ENCODE measurements around the gene PRRT1. TPM values are rescaled to one million over a fixed set of nuclear protein-coding genes. Genes with fewer than 3 reads are reported as not detected.

The PRRT1 gene
- 1.6 TPM for total RNA-seq

DNA sequence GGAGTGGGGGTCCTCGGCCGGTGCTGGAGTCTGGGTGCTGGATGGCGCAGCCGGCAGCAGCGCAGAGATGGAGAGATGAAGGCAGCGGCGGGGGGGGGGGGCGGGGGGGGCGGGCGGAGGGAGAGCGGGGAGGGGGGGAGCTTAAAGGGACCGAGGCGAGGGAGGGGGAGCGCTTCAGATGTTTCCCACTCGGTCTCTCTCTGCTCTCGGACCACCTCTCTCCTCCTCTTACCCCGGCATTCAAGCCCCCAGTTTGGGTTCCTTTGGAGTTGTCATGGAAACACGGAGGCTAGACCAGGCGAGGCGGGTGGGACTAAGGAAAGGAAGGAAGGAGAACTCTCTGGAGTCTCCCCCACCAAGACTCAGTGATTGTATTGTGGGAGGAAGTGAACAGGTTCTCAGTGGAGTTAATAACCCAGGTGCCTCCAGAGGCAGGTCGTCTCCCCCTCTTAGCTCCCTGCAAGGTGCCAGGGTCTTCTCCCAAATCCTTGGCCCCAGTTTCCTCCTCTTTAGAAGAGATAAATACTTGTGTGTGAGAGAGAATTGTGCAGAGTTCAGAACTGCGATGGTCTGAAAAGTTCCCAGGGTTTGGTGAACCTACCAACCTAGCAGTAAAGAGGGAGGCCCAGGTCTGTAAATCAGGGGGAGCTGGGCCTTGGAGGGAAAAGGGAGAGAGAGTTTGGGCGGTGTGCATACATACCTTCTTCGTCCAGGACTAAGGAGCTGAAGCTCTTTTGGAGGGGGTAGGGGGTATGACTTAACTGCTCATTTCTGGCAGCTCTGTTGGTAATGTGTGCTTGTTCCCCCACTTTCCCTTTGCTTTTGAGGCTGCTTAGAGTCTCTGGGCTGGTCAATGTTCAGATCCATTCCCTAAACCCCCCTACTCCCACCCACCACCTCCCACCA, at the start of gene PRRT1:
TSS of gene PRRT1 (minus strand) at position 77 of the 906 bp plus-strand sequence. CDS start 112 bp downstream, outside the sequence.

DNA sequence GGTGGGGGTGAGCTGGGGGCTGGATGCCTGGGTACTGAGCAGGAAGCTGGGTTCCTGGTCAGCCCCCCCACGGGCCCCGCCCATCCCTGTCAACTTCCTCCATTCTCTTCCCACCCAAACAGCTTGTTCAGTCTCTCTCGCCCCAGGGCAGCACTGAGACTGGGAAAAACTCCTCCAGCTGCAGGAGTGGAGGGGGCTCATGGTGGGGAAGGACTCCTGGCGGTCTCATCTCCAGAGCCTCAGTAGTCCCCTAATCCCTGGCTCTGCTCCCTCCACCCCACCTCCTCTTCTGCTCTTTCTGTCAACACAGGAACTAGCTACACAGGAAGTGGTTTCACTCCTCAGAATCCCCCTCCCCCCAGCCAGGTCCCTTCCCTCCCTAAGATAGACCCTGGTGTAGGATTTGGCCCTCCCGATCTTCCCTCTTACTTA, 40.9 kb upstream of the PRRT1 start, which contains the start of gene GPSM3:
TSS of gene GPSM3 (minus strand) at position 36 of the 432 bp plus-strand sequence. CDS start 130 bp downstream, outside the sequence.

DNA sequence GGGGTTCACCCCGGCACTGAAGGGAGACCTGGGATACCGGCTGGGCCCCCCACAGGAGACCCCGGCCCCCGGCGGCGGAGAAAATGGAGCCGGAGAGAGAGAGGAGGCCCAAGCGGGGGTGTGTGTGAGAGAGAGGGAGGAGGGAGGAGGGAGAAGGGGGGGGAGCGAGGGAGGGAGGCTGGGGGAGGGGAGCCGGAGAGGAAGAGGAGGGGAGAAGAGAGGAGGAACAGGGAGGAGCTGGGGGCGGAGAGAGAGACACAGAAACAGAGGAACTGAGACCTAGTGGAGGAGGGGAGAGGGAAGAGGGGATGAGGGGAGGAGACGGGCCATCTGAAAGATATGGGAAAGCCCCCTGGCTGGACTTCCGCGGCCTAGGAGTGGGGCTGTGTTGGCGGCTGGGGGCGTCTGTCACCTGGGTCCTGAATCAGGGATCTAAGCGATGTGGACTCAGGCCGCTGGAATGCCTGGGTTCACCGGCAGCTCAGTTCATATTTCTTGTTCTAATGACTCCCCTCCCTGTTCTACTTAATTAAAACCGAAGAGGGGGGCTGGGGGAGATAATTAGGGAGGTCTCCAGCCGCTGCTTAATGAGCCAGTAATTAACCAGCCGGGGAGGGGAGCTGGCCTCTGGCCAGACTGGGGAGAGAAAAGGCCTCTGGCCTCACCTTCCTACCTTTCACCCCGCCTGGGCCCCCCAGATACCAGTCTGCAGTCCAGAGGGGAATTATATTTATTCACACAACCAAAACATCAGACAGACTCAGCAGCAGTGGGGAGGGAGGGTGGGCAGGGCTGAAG, 38.5 kb upstream of the PRRT1 start, which contains the start of gene PBX2:
TSS of gene PBX2 (minus strand) at position 149 of the 798 bp plus-strand sequence. CDS start 287 bp downstream, outside the sequence.

DNA sequence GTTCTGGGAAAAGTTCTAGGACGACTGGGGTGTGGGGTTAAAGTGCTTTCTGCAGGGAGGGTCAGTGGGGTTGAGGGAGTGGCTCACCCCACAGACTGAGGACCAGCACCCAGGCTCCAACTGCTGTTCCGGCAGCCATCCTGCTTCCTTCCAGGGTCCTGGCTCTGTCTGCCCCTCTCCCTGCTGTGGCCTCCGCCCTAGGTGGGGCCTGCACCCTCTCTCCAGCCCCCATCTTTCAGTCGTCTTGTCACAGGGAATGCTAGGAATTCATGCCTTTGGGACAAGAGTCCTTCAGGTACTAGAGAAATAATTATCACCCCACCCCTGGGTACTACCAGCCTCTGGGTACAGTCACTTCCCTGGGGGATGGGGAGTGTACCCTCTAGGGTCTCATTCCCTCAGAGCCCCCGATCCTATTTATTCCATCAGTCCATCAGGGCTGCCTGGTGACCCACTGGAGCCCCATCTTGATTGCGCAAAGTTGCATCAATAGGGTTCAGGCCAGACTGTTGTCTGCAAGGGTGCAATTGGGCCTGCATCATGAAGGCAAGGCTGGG, 32.4 kb upstream of the PRRT1 start, which contains the start of gene AGER:
TSS of gene AGER (minus strand) at position 170 of the 557 bp plus-strand sequence. CDS start at position 139, 31 bp downstream.

DNA sequence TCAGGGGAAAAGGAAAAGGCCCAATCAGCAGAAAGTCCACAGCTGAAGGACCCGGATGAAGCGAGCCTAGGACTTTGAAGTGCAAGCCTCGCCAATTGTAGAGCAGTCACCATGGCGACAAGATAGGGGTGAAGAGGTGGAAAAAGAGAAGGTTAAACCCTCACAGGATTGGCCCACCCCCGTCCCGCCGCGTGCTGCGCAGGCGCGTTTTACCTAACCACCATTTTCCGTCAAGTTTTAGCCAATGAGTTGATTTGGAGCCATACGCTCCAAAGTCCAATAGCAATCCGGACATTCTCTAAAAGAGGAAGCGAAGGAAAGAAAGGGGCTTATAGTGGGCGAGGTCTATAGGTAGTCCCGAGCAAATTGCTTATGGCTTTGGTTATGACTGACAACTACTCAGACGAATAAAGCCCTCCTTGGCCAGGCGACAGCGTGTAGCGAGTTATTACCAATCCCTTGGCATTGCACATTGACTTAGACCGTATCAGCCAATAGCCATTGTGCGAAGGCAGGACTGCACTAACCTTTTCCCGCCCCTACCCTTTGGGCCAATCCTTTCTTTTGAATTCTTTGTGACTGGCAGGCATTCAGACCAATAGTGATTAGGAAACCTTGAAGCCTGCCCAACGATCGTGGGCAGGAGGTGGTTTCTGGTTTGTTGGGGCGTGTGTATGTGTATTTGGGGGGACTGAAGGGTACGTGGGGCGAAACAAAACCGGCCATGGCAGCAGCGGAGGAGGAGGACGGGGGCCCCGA, 26.2 kb upstream of the PRRT1 start, which contains the start of gene RNF5:
TSS of gene RNF5 (plus strand) at position 618 of the 759 bp plus-strand sequence. CDS start at position 725, 107 bp downstream.

DNA sequence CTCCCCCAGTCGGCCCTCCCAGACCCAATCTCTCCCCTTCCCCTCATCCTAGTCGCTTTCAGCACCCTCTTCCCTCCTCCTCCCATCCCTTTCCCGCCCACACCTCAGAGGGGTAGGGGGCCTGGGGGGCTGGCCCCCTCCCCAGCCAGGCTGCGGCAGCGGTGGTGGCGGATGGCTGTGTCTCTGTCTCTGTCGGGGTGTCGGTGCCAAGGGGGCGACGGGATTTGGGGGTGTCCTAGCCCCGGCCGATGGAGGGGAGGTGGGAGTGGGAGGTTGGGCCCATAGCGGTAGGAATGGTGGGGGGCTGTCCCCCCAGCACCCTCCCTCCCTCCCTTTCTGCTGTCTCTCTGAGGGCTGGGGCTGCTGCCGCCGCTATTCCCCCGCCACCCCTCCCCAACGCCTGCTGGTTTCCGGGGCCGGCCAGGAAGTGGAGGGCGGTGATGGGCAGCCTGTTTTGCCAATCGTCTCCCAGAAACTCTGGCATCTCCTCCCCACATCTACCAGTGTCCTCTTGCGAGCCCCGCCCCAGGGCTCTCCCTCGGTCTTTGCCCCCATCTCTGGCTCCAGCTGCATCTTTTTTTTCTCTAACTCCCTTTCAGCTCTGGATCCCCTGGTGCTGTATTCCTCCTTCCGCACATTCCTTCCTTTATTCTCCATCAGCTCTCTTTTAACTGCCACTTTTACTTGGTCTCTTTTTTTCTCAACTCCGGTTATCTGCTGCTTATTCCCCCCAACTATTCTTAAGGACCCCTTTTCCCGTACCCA, 24.2 kb upstream of the PRRT1 start, which contains the start of gene AGPAT1:
TSS of gene AGPAT1 (minus strand) at position 374 of the 765 bp plus-strand sequence. CDS start 4,588 bp downstream, outside the sequence.

DNA sequence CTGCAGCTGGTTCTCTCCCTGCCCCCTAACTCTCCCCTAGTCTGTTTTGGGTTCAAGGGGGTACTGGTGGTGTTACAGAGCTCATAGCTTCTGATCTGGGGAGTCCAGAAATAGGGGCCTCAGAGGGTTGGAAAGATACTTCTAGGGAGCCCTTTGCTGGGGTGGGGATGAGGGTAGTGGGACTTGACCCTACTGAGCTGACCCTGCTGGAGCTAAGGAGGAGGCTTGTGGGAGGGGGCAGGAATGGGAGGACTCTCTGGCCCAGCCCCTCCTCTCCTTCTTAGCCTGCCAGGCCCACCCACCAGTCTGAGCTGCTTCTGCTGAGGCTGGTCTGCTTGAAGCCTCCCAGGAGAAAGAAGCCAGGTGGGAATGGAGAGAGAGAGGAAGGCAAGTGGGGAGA, 12.6 kb upstream of the PRRT1 start, which contains the start of gene EGFL8:
TSS of gene EGFL8 (plus strand) at position 301 of the 400 bp plus-strand sequence. CDS start 1,571 bp downstream, outside the sequence.

DNA sequence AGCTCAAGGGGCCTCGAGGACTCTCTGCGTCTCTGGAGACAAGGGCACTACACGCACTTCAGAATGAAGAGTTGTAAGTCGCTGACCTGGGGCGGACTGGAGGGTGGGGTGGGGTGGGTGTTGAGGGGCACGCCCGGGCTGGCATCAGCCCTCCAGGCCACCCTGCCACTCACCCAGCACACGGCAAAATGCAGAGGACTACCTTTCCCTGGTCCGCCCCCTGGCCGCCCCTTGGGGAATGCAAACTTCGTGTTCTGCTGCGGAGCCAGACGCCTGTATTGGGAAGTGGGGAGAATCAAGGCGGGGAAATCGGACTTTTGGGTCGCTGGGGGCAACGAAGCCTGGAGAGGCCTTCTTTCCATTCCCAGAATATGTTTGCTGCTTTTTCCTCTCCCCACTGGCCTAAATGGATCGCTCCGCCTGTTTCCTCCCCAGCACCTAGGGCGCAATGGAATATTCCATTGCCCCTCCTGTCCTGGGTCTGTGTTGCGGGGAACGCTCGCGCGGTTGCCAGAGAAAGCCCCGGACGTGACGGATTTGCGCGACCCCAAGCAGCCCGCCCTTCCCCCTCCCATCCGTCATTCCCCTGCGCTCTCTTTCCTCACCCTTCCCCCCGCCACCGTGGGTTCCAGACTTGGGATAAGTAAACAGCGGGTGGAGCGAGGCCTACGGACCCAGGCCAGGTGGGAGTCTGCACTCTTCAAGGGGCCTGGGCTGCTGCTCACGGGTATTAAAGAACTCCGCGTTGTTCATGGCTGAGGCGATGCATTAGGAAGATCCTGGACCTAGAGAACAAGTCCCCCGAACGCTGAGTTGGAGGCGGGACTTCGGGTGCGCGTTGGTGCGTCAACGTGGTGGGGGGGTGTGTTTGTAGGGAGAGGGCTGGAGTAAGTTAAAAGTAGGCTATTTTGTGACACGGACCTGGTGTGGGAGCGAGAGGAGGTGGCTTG, 2.1 kb upstream of the PRRT1 start, which contains the start of gene PPT2:
TSS of gene PPT2 (plus strand) at position 578 of the 950 bp plus-strand sequence. CDS start 454 bp downstream, outside the sequence.

DNA sequence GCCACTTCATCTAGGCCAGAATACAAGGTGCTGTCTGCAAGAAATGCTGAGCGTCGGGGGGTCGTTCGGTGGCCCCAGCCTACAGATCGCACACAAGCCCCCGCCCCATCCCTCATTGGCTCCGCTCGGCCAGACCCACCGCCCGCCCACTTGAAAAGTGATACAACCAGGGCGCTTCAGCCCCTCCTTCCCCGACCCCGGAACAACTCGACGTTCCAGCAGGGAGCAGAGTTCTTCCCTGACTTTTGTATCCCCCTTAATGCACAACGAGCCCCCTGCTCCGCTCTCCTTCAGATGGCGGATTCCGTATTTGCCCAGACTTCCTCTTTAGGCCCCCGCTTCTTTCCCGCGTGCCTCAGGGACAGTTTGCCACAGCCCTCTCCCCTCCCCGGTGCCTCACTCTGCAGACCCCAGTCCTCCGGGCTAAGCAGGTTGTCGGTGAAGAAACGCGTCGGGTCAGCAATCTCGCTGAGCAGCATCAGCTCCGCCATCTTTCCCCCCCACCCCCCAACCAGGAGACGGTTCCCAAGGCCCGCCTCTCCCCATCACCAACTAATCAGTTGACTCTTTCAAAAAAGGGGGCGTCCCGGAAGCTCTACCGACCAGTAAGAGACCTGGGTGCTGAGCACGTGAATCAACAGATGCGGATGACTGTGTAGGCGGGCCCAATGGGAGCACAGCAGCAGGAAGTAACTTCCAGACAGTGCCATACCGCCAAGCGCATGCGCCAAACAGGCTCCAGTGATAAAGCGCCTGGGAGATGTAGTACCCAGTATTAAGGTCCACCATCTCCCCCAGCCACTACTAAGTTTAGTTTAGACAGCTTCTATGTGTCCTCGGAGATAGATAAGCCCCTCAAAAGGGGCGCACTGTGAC, 23.8 kb downstream of the PRRT1 start, which contains the start of gene ATF6B:
TSS of gene ATF6B (minus strand) at position 530 of the 876 bp plus-strand sequence. CDS start at position 491, 39 bp downstream.

DNA sequence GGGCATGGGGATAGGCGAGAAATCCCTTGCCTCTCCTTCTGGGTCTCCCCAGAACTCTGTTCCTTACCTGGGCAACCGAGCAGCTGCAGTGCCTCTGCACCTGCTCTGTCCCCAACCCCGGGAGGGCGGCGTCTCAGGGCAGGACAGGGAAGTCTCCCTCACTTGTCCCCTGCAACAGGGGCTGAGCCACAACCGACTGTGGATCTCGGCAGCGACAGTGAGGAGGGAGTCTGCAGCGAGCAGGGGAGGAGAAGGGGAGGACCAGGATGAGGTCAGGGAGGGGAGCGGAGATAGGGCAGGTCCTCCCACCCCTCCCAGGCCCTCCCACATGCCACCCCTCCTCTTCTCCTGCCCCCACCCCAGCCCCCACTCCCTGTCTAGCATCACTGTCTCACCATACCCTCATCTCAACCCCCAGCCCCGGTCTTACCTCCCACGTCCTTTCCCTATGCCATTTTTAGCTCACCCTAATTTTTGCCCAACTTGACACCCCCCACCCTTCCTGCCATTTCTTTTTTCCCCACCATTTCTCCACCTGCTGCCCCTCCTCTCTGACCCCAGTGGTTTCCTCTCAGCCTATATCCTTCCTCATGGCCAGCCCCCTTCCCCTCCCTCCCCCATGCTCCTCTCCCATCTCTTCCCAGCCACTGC, 42.5 kb downstream of the PRRT1 start, which contains the start of gene TNXB:
TSS of gene TNXB (minus strand) at position 225 of the 651 bp plus-strand sequence. CDS start 11,140 bp downstream, outside the sequence.

Other genes with a start within 250 kb of the PRRT1 start
- gene ZBTB12, start 249.9 kb downstream of the PRRT1 start, total RNA-seq = 17.9 TPM
- 6.2 TPM for gene C2, start 224.2 kb downstream of the PRRT1 start, total RNA-seq
- 14.6 TPM for gene CFB, start 205.8 kb downstream of the PRRT1 start, total RNA-seq
- gene NELFE, start 193.0 kb downstream of the PRRT1 start, total RNA-seq = 54.3 TPM
- 47.2 TPM for gene SKIC2, start 192.8 kb downstream of the PRRT1 start, total RNA-seq
- gene DXO, start 179.8 kb downstream of the PRRT1 start, total RNA-seq = 20.6 TPM
- gene C4A, start 169.9 kb downstream of the PRRT1 start, total RNA-seq = 29.9 TPM
- 12.1 TPM for gene C4B, start 137.1 kb downstream of the PRRT1 start, total RNA-seq
- gene CYP21A2, start 113.5 kb downstream of the PRRT1 start, total RNA-seq = 0.22 TPM
- gene TNXB, start 42.6 kb downstream of the PRRT1 start, total RNA-seq = 129 TPM
- gene ATF6B, start 23.7 kb downstream of the PRRT1 start, total RNA-seq = 35.8 TPM
- 3.4 TPM for gene FKBPL, start 21.7 kb downstream of the PRRT1 start, total RNA-seq
- gene PPT2, start 2.2 kb upstream of the PRRT1 start, total RNA-seq = 318 TPM
- gene EGFL8, start 12.7 kb upstream of the PRRT1 start, total RNA-seq = 21.4 TPM
- gene AGPAT1, start 24.1 kb upstream of the PRRT1 start, total RNA-seq = 20.1 TPM
- gene RNF5, start 26.5 kb upstream of the PRRT1 start, total RNA-seq = 73.4 TPM
- 2.6 TPM for gene AGER, start 32.3 kb upstream of the PRRT1 start, total RNA-seq
- gene PBX2, start 38.3 kb upstream of the PRRT1 start, total RNA-seq = 84.5 TPM
- 1.8 TPM for gene GPSM3, start 40.7 kb upstream of the PRRT1 start, total RNA-seq
- gene NOTCH4, start 72.1 kb upstream of the PRRT1 start, total RNA-seq = 13.6 TPM
- not detected for gene TSBP1, start 220.0 kb upstream of the PRRT1 start, total RNA-seq

All from camera-type eye (tissue), 1 donor.